Thymus (tissue), 11 donors: ENCODE data around the gene TRPC1. TPM values are rescaled to one million over a fixed set of nuclear protein-coding genes. Genes with fewer than 3 reads are reported as not detected.
"Not testable (repeated sequence)": the region's sequence is repeated elsewhere in the genome, so short reads cannot be mapped to it uniquely, and the experiment has no call there.

Source experiments
- DNase-seq, 9 donors: peaks; one replicate each; pipeline ENCODE4 v3.0.0-alpha.2; 2013; ENCODE audit warnings: low spot score in 9 of 9, low read depth in 6 of 9, missing footprints in 1 of 9
- H3K27ac ChIP-seq, 2 donors: one replicate each; pipeline ENCODE4 v1.5.1; 2013; ENCODE audit warnings: control low read depth in 1 of 2, low read depth in 1 of 2, low read length in 1 of 2, mild to moderate bottlenecking in 1 of 2, moderate library complexity in 1 of 2
- H3K27me3 ChIP-seq, 2 donors: one replicate each; pipeline ENCODE4 v1.5.1; 2013; ENCODE audit warnings: low read length in 1 of 2; ENCODE audit not compliant: control insufficient read depth in 2 of 2, insufficient read depth in 1 of 2
- H3K36me3 ChIP-seq, 2 donors: one replicate each; pipeline ENCODE4 v1.5.1; 2013; ENCODE audit warnings: low read length in 1 of 2, mild to moderate bottlenecking in 1 of 2, moderate library complexity in 1 of 2; ENCODE audit not compliant: control insufficient read depth in 2 of 2, insufficient read depth in 2 of 2
- H3K4me1 ChIP-seq, 2 donors: one replicate each; pipeline ENCODE4 v1.5.1; 2013; ENCODE audit warnings: low read length in 2 of 2; ENCODE audit not compliant: control insufficient read depth in 2 of 2, insufficient read depth in 2 of 2
- H3K4me3 ChIP-seq, 2 donors: one replicate each; pipeline ENCODE4 v1.5.1; 2013; ENCODE audit warnings: low read length in 2 of 2, control low read depth in 1 of 2, mild to moderate bottlenecking in 1 of 2
- H3K9me3 ChIP-seq, 2 donors: one replicate each; pipeline ENCODE4 v1.5.1; 2013; ENCODE audit warnings: low read length in 1 of 2, mild to moderate bottlenecking in 1 of 2; ENCODE audit not compliant: control insufficient read depth in 2 of 2, insufficient read depth in 1 of 2
- WGBS: extraction: QIAGEN DNeasy Blood & Tissue Kit; methylation state at CpG from one replicate; pipeline ENCODE4 v1.1.7; 2013; 5-methylcytosine and 5-hydroxymethylcytosine counted together
- polyA plus RNA-seq: library from polyadenylated mRNA; stranded (reverse); fragments of 200-250 nt; gene quantifications from one replicate; pipeline ENCODE4 v1.2.3, GENCODE V29; 2013
- total RNA-seq: library from RNA; stranded (reverse); fragments of 120-200 nt; gene quantifications from one replicate; pipeline ENCODE4 v1.2.4, GENCODE V29; 2013
- donor health status: healthy.

TRPC1 gene
- total and polyA plus RNA-seq, 2 donors = 3.1 to 7.1 TPM

- WGBS = over 99% methylated on average over 2 of the region's 2 CpGs
- Histone ChIP-seq H3K27me3 (no peaks in the 10 kb centered on the region), H3K9me3 (no peaks in the 10 kb centered on the region), H3K27ac (no peak overlapping the region), H3K36me3 (no peaks in the 10 kb centered on the region), H3K4me1 (no peaks in the 10 kb centered on the region), H3K4me3 (no peak overlapping the region)
- DNase-seq = no peak
Observed at GRCh38 chr3:142734834-142735233, 11.0 kb downstream of the TRPC1 start.

GRCh38 chr3:142735462-142735861, 11.6 kb downstream of the TRPC1 start:
- no peak overlapping the region for H3K27ac ChIP-seq
- no peak overlapping the region for H3K4me3 ChIP-seq
- H3K9me3 ChIP-seq = no peaks in the 10 kb centered on the region
- no peaks in the 10 kb centered on the region for H3K36me3 ChIP-seq
- no peaks in the 10 kb centered on the region for H3K27me3 ChIP-seq
- H3K4me1 ChIP-seq = no peaks in the 10 kb centered on the region
- no peak for DNase-seq

GRCh38 chr3:142738396-142738795, 14.6 kb downstream of the TRPC1 start:
- no peaks in the 10 kb centered on the region for H3K9me3 ChIP-seq
- H3K4me1 ChIP-seq = no peaks in the 10 kb centered on the region
- no peak for DNase-seq
- H3K27ac ChIP-seq = no peak overlapping the region
- no peak overlapping the region for H3K4me3 ChIP-seq
- H3K27me3 ChIP-seq = no peaks in the 10 kb centered on the region
- H3K36me3 ChIP-seq = no peaks in the 10 kb centered on the region

- Histone ChIP-seq H3K27ac (no peak overlapping the region), H3K36me3 (no peaks in the 10 kb centered on the region), H3K27me3 (no peaks in the 10 kb centered on the region), H3K9me3 (no peaks in the 10 kb centered on the region), H3K4me3 (no peak overlapping the region), H3K4me1 (no peaks in the 10 kb centered on the region)
- DNase-seq = no peak
- 98% methylated on average over 7 of the region's 7 CpGs for WGBS
Observed at GRCh38 chr3:142746646-142747045, 22.8 kb downstream of the TRPC1 start.

GRCh38 chr3:142750531-142750930, 26.7 kb downstream of the TRPC1 start:
- H3K4me3 ChIP-seq, H3K4me1 ChIP-seq, H3K27ac ChIP-seq, DNase-seq, H3K9me3 ChIP-seq, H3K27me3 ChIP-seq, H3K36me3 ChIP-seq: not testable (repeated sequence)
- 97% methylated on average over 4 of the region's 4 CpGs for WGBS

GRCh38 chr3:142752605-142753004, 28.8 kb downstream of the TRPC1 start:
- DNase-seq, H3K9me3 ChIP-seq, H3K36me3 ChIP-seq, H3K27ac ChIP-seq, H3K4me3 ChIP-seq, H3K27me3 ChIP-seq, H3K4me1 ChIP-seq: not testable (repeated sequence)
- 99% methylated on average over 4 of the region's 4 CpGs for WGBS

- H3K27ac ChIP-seq = no peak overlapping the region
- no peak overlapping the region for H3K4me3 ChIP-seq
- no peaks in the 10 kb centered on the region for H3K27me3 ChIP-seq
- DNase-seq = no peak
- WGBS = 100% methylated on average over 1 of the region's 1 CpG
- H3K9me3 ChIP-seq = no peaks in the 10 kb centered on the region
- no peaks in the 10 kb centered on the region for H3K36me3 ChIP-seq
- no peaks in the 10 kb centered on the region for H3K4me1 ChIP-seq
Observed at GRCh38 chr3:142754494-142754893, 30.7 kb downstream of the TRPC1 start.

GRCh38 chr3:142768338-142768737, 44.5 kb downstream of the TRPC1 start:
- DNase-seq = no peak
- Histone ChIP-seq H3K27ac (no peak overlapping the region), H3K36me3 (no peaks in the 10 kb centered on the region), H3K27me3 (no peaks in the 10 kb centered on the region), H3K4me3 (no peak overlapping the region), H3K4me1 (no peaks in the 10 kb centered on the region), H3K9me3 (peaks cover 0 to 4% of the 10 kb centered on the region in 2 donors)

GRCh38 chr3:142777927-142778326, 54.1 kb downstream of the TRPC1 start:
- Histone ChIP-seq H3K4me3 (no peak overlapping the region), H3K27ac (no peak overlapping the region), H3K27me3 (no peaks in the 10 kb centered on the region), H3K36me3 (no peaks in the 10 kb centered on the region), H3K9me3 (no peaks in the 10 kb centered on the region), H3K4me1 (no peaks in the 10 kb centered on the region)
- no peak for DNase-seq

GRCh38 chr3:142778541-142778940, 54.7 kb downstream of the TRPC1 start:
- DNase-seq = no peak
- no peaks in the 10 kb centered on the region for H3K9me3 ChIP-seq
- 100% methylated on average over 2 of the region's 2 CpGs for WGBS

More at GRCh38 chr3:142778541-142778940, 54.7 kb downstream of the TRPC1 start:
- Histone ChIP-seq H3K36me3 (no peaks in the 10 kb centered on the region), H3K27me3 (no peaks in the 10 kb centered on the region), H3K4me3 (no peak overlapping the region), H3K4me1 (no peaks in the 10 kb centered on the region), H3K27ac (no peak overlapping the region)
